Activated CD4-positive, alpha-beta T cell treated with anti-CD3 and anti-CD28 coated beads for 36 hours (primary cell): Measurements from ENCODE around the gene FILIP1L. TPM values are rescaled to one million over a fixed set of nuclear protein-coding genes. Genes with fewer than 3 reads are reported as not detected.
A peak's percentile ranks its signal among the peaks of the same experiment; 100 is the strongest.

Experiments used
- ATAC-seq: fragments of 200-7000 bp; cut with Tn5 transposase; one replicate; pipeline ENCODE4 v1.10.0; 2021; ENCODE audit warnings: mild to moderate bottlenecking, moderate library complexity
- CTCF ChIA-PET: fragments of 350-600 bp; sonication (Branson Sonifier 250); formaldehyde crosslinking; loops from one replicate; lab custom pipeline; 2021; ENCODE audit warnings: antibody characterized with exemption; lab: Charles Lee
- POLR2A ChIA-PET: fragments of 350-600 bp; sonication (Branson Sonifier 250); formaldehyde crosslinking; loops from one replicate; lab custom pipeline; 2021; ENCODE audit warnings: antibody characterized with exemption, inconsistent platforms; lab: Charles Lee
- DNase-seq: peaks from one replicate; pipeline ENCODE4 v3.0.0-alpha.2; 2020
- H3K27ac Mint-ChIP-seq: one replicate; pipeline ENCODE4 v1.8.0; 2021; ENCODE audit warnings: mixed read lengths
- H3K27me3 Mint-ChIP-seq: one replicate; pipeline ENCODE4 v1.8.0; 2021; ENCODE audit warnings: mixed read lengths
- H3K36me3 Mint-ChIP-seq: one replicate; pipeline ENCODE4 v1.8.0; 2021; ENCODE audit warnings: low read depth, mixed read lengths
- H3K4me1 Mint-ChIP-seq: one replicate; pipeline ENCODE4 v1.8.0; 2021; ENCODE audit warnings: mixed read lengths
- H3K4me3 Mint-ChIP-seq: one replicate; pipeline ENCODE4 v1.8.0; 2021; ENCODE audit warnings: mild to moderate bottlenecking, moderate library complexity, mixed read lengths
- H3K9me3 Mint-ChIP-seq: one replicate; pipeline ENCODE4 v1.8.0; 2021; ENCODE audit warnings: low read depth, mixed read lengths
- intact Hi-C, 2 experiments: fragments of 100-400 bp; cut with DNase I in 1 of 2; cut with micrococcal nuclease in 1 of 2; formaldehyde crosslinking; loops; one replicate each; pipeline versions ENCODE4 v1.14.2 to v1.15.1; 2022 to 2024; cut with DNase I, micrococcal nuclease
- total RNA-seq, 2 experiments: library from RNA; stranded (reverse); gene quantifications; one replicate each; pipeline ENCODE4 v1.2.3, GENCODE V29; 2021

FILIP1L gene
- total RNA-seq, 2 experiments from 2014 or later = 0.11 TPM; not detected in 1

GRCh38 chr3:100073049-100073713 is 41.1 kb downstream of the FILIP1L start:
- DNase-seq (no peak), ATAC-seq (peak; percentile 16)
- ChIA-PET CTCF (interaction anchor here (0.7 to 1.6 kb wide), 6 partner anchors 16 to 197 kb away, joined by 3 to 6 read pairs (median 4); no protein-coding TSS in a partner anchor), POLR2A (no interaction called here)
- Mint-ChIP-seq H3K9me3 (no peaks in the 10 kb centered on the region), H3K36me3 (no peaks in the 10 kb centered on the region), H3K27me3 (no peaks in the 10 kb centered on the region), H3K27ac (peak overlapping the region; percentile 60), H3K4me3 (peak overlapping the region; percentile 16), H3K4me1 (peaks cover 50% of the 10 kb centered on the region)
- intact Hi-C loops = loop anchor here (2.0 to 10.0 kb wide), 3 partner anchors 32 to 238 kb away; no protein-coding TSS in a partner anchor

- Mint-ChIP-seq H3K4me3 (no peak overlapping the region), H3K27ac (no peak overlapping the region), H3K4me1 (peaks cover 50% of the 10 kb centered on the region), H3K9me3 (no peaks in the 10 kb centered on the region), H3K36me3 (no peaks in the 10 kb centered on the region), H3K27me3 (no peaks in the 10 kb centered on the region)
- peak; percentile 73 for ATAC-seq
- no peak for DNase-seq
- ChIA-PET CTCF (interaction anchor here (0.7 to 1.6 kb wide), 6 partner anchors 17 to 197 kb away, joined by 3 to 10 read pairs (median 5); no protein-coding TSS in a partner anchor), POLR2A (no interaction called here)
- intact Hi-C loops = loop anchor here (2.0 to 10.0 kb wide), 3 partner anchors 32 to 238 kb away; no protein-coding TSS in a partner anchor
These were observed 41.8 kb downstream of the FILIP1L start for GRCh38 chr3:100072326-100073048.

GRCh38 chr3:100069472-100069871 is 44.8 kb downstream of the FILIP1L start:
- intact Hi-C loops = loop anchor here (1.0 to 5.0 kb wide), 3 partner anchors 185 to 523 kb away; no protein-coding TSS in a partner anchor
- ChIA-PET CTCF (interaction anchor here (0.7 to 2.2 kb wide), 10 partner anchors 11 to 239 kb away, joined by 3 to 27 read pairs (median 4); no protein-coding TSS in a partner anchor), POLR2A (no interaction called here)
- H3K27ac Mint-ChIP-seq = no peak overlapping the region
- no peaks in the 10 kb centered on the region for H3K9me3 Mint-ChIP-seq
- no peaks in the 10 kb centered on the region for H3K36me3 Mint-ChIP-seq
- no peaks in the 10 kb centered on the region for H3K27me3 Mint-ChIP-seq
- H3K4me1 Mint-ChIP-seq = peaks cover 35% of the 10 kb centered on the region
- DNase-seq (no peak), ATAC-seq (no peak)
- no peak overlapping the region for H3K4me3 Mint-ChIP-seq

GRCh38 chr3:100068826-100069225 is 45.5 kb downstream of the FILIP1L start:
- peak; percentile 87 for ATAC-seq
- Mint-ChIP-seq H3K9me3 (no peaks in the 10 kb centered on the region), H3K27me3 (no peaks in the 10 kb centered on the region), H3K27ac (no peak overlapping the region), H3K36me3 (no peaks in the 10 kb centered on the region), H3K4me3 (no peak overlapping the region), H3K4me1 (peaks cover 30% of the 10 kb centered on the region)
- ChIA-PET CTCF (interaction anchor here (0.7 to 2.2 kb wide), 19 partner anchors 11 to 465 kb away, joined by 3 to 27 read pairs (median 3); partner anchors contain the start of gene TBC1D23), POLR2A (no interaction called here)
- intact Hi-C loops = loop anchor here (1.0 to 5.0 kb wide), 3 partner anchors 185 to 523 kb away; no protein-coding TSS in a partner anchor
- peak; percentile 90 for DNase-seq

GRCh38 chr3:100067589-100067988 is 46.7 kb downstream of the FILIP1L start:
- Mint-ChIP-seq H3K36me3 (no peaks in the 10 kb centered on the region), H3K27ac (no peak overlapping the region), H3K4me3 (no peak overlapping the region), H3K9me3 (no peaks in the 10 kb centered on the region), H3K27me3 (no peaks in the 10 kb centered on the region), H3K4me1 (peaks cover 18% of the 10 kb centered on the region)
- intact Hi-C loops = loop anchor here in 1 of 2 experiments (5.0 kb wide), 1 partner anchor 525 kb away; no protein-coding TSS in a partner anchor
- ChIA-PET CTCF (interaction anchor here (0.7 to 1.7 kb wide), 3 partner anchors 18 to 54 kb away, joined by 3 to 8 read pairs (median 4); no protein-coding TSS in a partner anchor), POLR2A (no interaction called here)
- ATAC-seq = no peak
- DNase-seq = no peak

- intact Hi-C loops = no loop called here
- H3K4me3 Mint-ChIP-seq = no peak overlapping the region
- no peak for ATAC-seq
- H3K27ac Mint-ChIP-seq = no peak overlapping the region
- H3K9me3 Mint-ChIP-seq = no peaks in the 10 kb centered on the region
- CTCF ChIA-PET = interaction anchor here (1.1 to 1.2 kb wide), 2 partner anchors 8 to 56 kb away, joined by 3 read pairs; no protein-coding TSS in a partner anchor
- no peaks in the 10 kb centered on the region for H3K27me3 Mint-ChIP-seq
- peaks cover 3% of the 10 kb centered on the region for H3K4me1 Mint-ChIP-seq
- no peak for DNase-seq
- no peaks in the 10 kb centered on the region for H3K36me3 Mint-ChIP-seq
- POLR2A ChIA-PET = no interaction called here
These were observed 50.3 kb downstream of the FILIP1L start for GRCh38 chr3:100063929-100064461.

- no peak overlapping the region for H3K27ac Mint-ChIP-seq
- no peaks in the 10 kb centered on the region for H3K4me1 Mint-ChIP-seq
- no peak overlapping the region for H3K4me3 Mint-ChIP-seq
- ATAC-seq (no peak), DNase-seq (no peak)
- intact Hi-C loops = no loop called here
- no peaks in the 10 kb centered on the region for H3K9me3 Mint-ChIP-seq
- H3K36me3 Mint-ChIP-seq = no peaks in the 10 kb centered on the region
- H3K27me3 Mint-ChIP-seq = no peaks in the 10 kb centered on the region
- ChIA-PET POLR2A (interaction anchor here (0.8 kb wide), 1 partner anchor 40 kb away, joined by 5 read pairs; no protein-coding TSS in a partner anchor), CTCF (no interaction called here)
These were observed 51.6 kb downstream of the FILIP1L start for GRCh38 chr3:100062665-100063064.

GRCh38 chr3:100060685-100061484 is 53.4 kb downstream of the FILIP1L start:
- Mint-ChIP-seq H3K9me3 (no peaks in the 10 kb centered on the region), H3K4me1 (no peaks in the 10 kb centered on the region), H3K4me3 (no peak overlapping the region), H3K27ac (no peak overlapping the region), H3K27me3 (no peaks in the 10 kb centered on the region), H3K36me3 (no peaks in the 10 kb centered on the region)
- ChIA-PET POLR2A (no interaction called here), CTCF (no interaction called here)
- no peak for DNase-seq
- no peak for ATAC-seq
- intact Hi-C loops = no loop called here

GRCh38 chr3:100059472-100059871 is 54.8 kb downstream of the FILIP1L start:
- no peaks in the 10 kb centered on the region for H3K9me3 Mint-ChIP-seq
- no peak overlapping the region for H3K4me3 Mint-ChIP-seq
- ChIA-PET CTCF (interaction anchor here (3.1 kb wide), 1 partner anchor 10 kb away, joined by 15 read pairs; no protein-coding TSS in a partner anchor), POLR2A (no interaction called here)
- no peaks in the 10 kb centered on the region for H3K4me1 Mint-ChIP-seq
- no peaks in the 10 kb centered on the region for H3K36me3 Mint-ChIP-seq
- DNase-seq (no peak), ATAC-seq (no peak)
- intact Hi-C loops = loop anchor here in 1 of 2 experiments (10.0 kb wide), 1 partner anchor 65 kb away; no protein-coding TSS in a partner anchor
- H3K27ac Mint-ChIP-seq = no peak overlapping the region
- H3K27me3 Mint-ChIP-seq = no peaks in the 10 kb centered on the region

GRCh38 chr3:100057716-100058575 is 56.4 kb downstream of the FILIP1L start:
- intact Hi-C loops = loop anchor here in 1 of 2 experiments (10.0 kb wide), 1 partner anchor 63 kb away; no protein-coding TSS in a partner anchor
- Mint-ChIP-seq H3K4me3 (no peak overlapping the region), H3K27ac (no peak overlapping the region), H3K36me3 (no peaks in the 10 kb centered on the region), H3K4me1 (no peaks in the 10 kb centered on the region), H3K27me3 (no peaks in the 10 kb centered on the region), H3K9me3 (no peaks in the 10 kb centered on the region)
- no peak for ATAC-seq
- ChIA-PET POLR2A (interaction anchor here (0.9 kb wide), 1 partner anchor 87 kb away, joined by 10 read pairs; no protein-coding TSS in a partner anchor), CTCF (interaction anchor here (0.6 to 3.1 kb wide), 6 partner anchors 11 to 1326 kb away, joined by 3 to 15 read pairs (median 3); no protein-coding TSS in a partner anchor)
- DNase-seq = no peak
